ENCODE measurements around the gene UIMC1.
"Not testable (repeated sequence)": the region's sequence is repeated elsewhere in the genome, so short reads cannot be mapped to it uniquely, and the experiment has no call there.

The UIMC1 gene

GRCh38 chr5:177015156-177015555, 8.6 kb upstream of the UIMC1 start:
- H3K36me3 ChIP-seq (ENCODE audit: control insufficient read depth, insufficient read depth, low read length): no peaks in the 10 kb centered on the region
- DNase-seq: no peak

DNA sequence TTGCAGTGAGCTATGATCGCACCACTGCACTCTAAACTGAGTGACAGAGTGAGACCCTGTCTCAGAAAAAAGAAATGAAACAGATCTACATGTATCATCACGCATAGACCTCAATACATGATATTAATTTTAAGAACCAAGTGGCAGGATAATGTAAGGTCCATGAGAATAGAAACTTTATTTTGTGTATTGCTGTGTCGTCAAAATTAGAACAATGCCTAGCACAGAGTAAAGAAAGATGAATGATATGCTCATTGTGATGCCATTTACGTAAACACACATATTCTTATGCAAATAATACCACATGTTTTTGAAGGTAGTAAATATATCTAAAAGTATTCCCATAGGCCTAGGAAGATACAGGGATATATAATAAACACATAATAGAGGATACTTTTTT, 3.6 kb upstream of the UIMC1 start:
- no peaks in the 10 kb centered on the region for H3K27me3 ChIP-seq (replicated peaks; ENCODE audit: control insufficient read depth, insufficient read depth, low read length, poor library complexity, severe bottlenecking)
- H3K27ac ChIP-seq (ENCODE audit: insufficient read depth, low read length, poor library complexity, severe bottlenecking): no peak overlapping the region
- peaks cover 5% of the 10 kb centered on the region for H3K4me1 ChIP-seq (ENCODE audit: control insufficient read depth, insufficient read depth, low read length, poor library complexity, severe bottlenecking)
- H3K36me3 ChIP-seq (ENCODE audit: control insufficient read depth, insufficient read depth, low read length): no peaks in the 10 kb centered on the region
- no peak overlapping the region for H3K4me3 ChIP-seq (ENCODE audit: insufficient read depth, low read depth, low read length, poor library complexity, severe bottlenecking)
- no peak for DNase-seq
- H3K9me3 ChIP-seq (ENCODE audit: control insufficient read depth, low read length): no peaks in the 10 kb centered on the region

More at GRCh38 chr5:177015156-177015555, 8.6 kb upstream of the UIMC1 start:
- Histone ChIP-seq H3K4me1 (ENCODE audit: control insufficient read depth, insufficient read depth, low read length, poor library complexity, severe bottlenecking) (no peaks in the 10 kb centered on the region), H3K27me3 (replicated peaks; ENCODE audit: control insufficient read depth, insufficient read depth, low read length, poor library complexity, severe bottlenecking) (no peaks in the 10 kb centered on the region), H3K4me3 (ENCODE audit: insufficient read depth, low read depth, low read length, poor library complexity, severe bottlenecking) (no peak overlapping the region), H3K9me3 (ENCODE audit: control insufficient read depth, low read length) (no peaks in the 10 kb centered on the region), H3K27ac (ENCODE audit: insufficient read depth, low read length, poor library complexity, severe bottlenecking) (no peak overlapping the region)

GRCh38 chr5:177008716-177009115, 2.1 kb upstream of the UIMC1 start:
- DNase-seq: no peak
- Histone ChIP-seq H3K27ac (ENCODE audit: insufficient read depth, low read length, poor library complexity, severe bottlenecking) (no peak overlapping the region), H3K4me1 (ENCODE audit: control insufficient read depth, insufficient read depth, low read length, poor library complexity, severe bottlenecking) (peaks cover 16% of the 10 kb centered on the region), H3K27me3 (replicated peaks; ENCODE audit: control insufficient read depth, insufficient read depth, low read length, poor library complexity, severe bottlenecking) (no peaks in the 10 kb centered on the region), H3K4me3 (ENCODE audit: insufficient read depth, low read depth, low read length, poor library complexity, severe bottlenecking) (no peak overlapping the region), H3K9me3 (ENCODE audit: control insufficient read depth, low read length) (no peaks in the 10 kb centered on the region), H3K36me3 (ENCODE audit: control insufficient read depth, insufficient read depth, low read length) (no peaks in the 10 kb centered on the region)

DNA sequence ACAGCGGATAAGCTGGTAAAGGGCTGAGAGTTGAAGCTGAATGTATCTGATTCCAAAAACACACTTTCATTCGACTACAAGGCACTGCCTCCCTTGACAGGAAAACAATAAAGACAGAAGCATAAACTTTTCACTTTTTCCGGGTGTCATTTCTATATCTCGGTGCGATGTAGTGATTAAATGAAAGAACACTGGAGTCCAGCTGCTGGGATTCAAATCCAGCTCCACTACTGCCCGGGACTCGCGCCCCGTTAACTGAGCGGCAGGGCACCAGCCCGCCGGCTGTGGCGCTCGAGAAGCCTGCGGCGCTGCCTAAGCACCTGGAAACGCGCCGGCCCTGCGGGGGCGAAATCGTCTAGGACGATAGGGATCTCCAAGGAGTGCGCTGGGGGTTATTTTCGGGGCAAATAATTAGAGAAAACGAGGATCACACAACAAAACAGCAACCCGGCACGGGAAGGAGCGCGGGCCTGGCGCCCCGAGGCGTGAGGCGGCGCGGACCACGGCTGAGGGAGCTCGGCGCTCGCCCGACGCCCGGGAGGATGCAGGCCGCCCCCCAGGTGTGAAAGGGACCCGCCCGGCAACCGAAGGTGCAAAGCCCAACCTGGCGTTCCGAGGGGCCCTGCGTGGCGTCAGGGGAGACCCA, 837 bp downstream of the UIMC1 start:
- H3K9me3 ChIP-seq (ENCODE audit: control insufficient read depth, low read length): no peaks in the 10 kb centered on the region
- H3K4me1 ChIP-seq (ENCODE audit: control insufficient read depth, insufficient read depth, low read length, poor library complexity, severe bottlenecking): peaks cover 16% of the 10 kb centered on the region
- H3K4me3 ChIP-seq (ENCODE audit: insufficient read depth, low read depth, low read length, poor library complexity, severe bottlenecking): peak overlapping the region; percentile 98
- peak overlapping the region; percentile 86 for H3K27ac ChIP-seq (ENCODE audit: insufficient read depth, low read length, poor library complexity, severe bottlenecking)
- no peaks in the 10 kb centered on the region for H3K36me3 ChIP-seq (ENCODE audit: control insufficient read depth, insufficient read depth, low read length)
- H3K27me3 ChIP-seq (replicated peaks; ENCODE audit: control insufficient read depth, insufficient read depth, low read length, poor library complexity, severe bottlenecking): no peaks in the 10 kb centered on the region
- DNase-seq: peak; percentile 17 to 42 (median 39)

DNA sequence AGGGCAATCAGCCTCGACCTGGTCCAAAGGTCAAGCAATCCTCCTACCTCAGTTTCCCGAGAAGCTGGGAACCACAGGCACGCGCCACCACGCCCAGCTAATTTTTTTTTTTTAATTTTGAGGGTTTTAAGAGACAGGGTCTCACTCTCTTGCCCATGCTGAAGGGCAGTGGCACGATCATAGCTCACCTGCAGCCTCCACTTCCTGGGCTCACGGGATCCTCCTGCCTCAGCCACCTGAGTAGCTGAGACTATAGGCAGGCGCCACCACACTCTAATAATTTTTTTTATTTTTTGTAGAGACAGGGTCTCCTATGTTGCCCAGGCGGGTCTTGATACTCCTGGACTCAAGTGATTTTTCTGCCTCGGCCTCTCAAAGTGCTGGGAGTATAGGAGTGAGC, 1.6 kb downstream of the UIMC1 start:
- H3K27ac ChIP-seq (ENCODE audit: insufficient read depth, low read length, poor library complexity, severe bottlenecking): no peak overlapping the region
- H3K36me3 ChIP-seq (ENCODE audit: control insufficient read depth, insufficient read depth, low read length): no peaks in the 10 kb centered on the region
- no peaks in the 10 kb centered on the region for H3K27me3 ChIP-seq (replicated peaks; ENCODE audit: control insufficient read depth, insufficient read depth, low read length, poor library complexity, severe bottlenecking)
- DNase-seq: no peak
- no peaks in the 10 kb centered on the region for H3K9me3 ChIP-seq (ENCODE audit: control insufficient read depth, low read length)
- no peak overlapping the region for H3K4me3 ChIP-seq (ENCODE audit: insufficient read depth, low read depth, low read length, poor library complexity, severe bottlenecking)
- H3K4me1 ChIP-seq (ENCODE audit: control insufficient read depth, insufficient read depth, low read length, poor library complexity, severe bottlenecking): peaks cover 16% of the 10 kb centered on the region

DNA sequence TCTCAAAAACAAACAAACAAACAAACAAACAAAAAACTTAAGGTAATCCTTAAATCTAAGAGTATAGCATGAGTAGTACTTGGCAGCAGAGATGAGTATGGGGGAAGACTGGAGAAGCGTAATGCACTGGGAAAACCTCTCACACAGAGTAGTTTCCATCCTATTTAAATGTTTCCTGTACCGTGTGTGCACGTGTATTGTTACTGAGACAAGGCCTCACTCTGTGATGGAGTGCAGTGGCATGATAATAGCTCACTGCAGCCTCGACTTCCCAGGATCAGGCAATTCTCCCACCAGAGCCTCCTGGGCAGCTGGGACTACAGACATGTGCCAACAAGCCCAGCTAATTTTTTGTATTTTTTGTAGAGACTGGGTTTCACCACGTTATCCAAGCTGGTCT, 2.9 kb downstream of the UIMC1 start:
- H3K27me3 ChIP-seq (replicated peaks; ENCODE audit: control insufficient read depth, insufficient read depth, low read length, poor library complexity, severe bottlenecking): no peaks in the 10 kb centered on the region
- H3K9me3 ChIP-seq (ENCODE audit: control insufficient read depth, low read length): no peaks in the 10 kb centered on the region
- no peak for DNase-seq
- H3K27ac ChIP-seq (ENCODE audit: insufficient read depth, low read length, poor library complexity, severe bottlenecking): no peak overlapping the region
- no peaks in the 10 kb centered on the region for H3K36me3 ChIP-seq (ENCODE audit: control insufficient read depth, insufficient read depth, low read length)
- peaks cover 16% of the 10 kb centered on the region for H3K4me1 ChIP-seq (ENCODE audit: control insufficient read depth, insufficient read depth, low read length, poor library complexity, severe bottlenecking)
- H3K4me3 ChIP-seq (ENCODE audit: insufficient read depth, low read depth, low read length, poor library complexity, severe bottlenecking): no peak overlapping the region

GRCh38 chr5:176999526-176999925, 7.1 kb downstream of the UIMC1 start:
- DNase-seq: not testable (repeated sequence)
- peaks cover 16% of the 10 kb centered on the region for H3K4me1 ChIP-seq (ENCODE audit: control insufficient read depth, insufficient read depth, low read length, poor library complexity, severe bottlenecking)

DNA sequence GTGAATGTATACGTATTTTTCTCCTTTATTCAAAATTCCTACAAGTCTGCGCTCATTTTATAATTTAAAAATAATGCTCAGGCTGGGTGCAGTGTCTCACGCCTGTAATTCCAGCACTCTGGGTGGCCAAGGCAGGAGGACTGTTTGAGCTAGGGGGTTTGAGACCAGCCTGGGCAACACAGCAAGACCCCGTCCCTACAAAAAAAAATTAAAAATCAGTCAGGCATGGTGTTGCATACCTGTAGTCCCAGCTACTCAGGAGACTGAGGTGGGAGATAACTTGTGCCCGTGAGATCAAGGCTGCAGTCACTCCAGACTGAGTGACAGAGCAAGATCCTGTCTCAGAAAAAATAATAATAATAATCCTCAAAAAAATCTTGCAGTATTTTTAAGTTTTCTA, 7.8 kb downstream of the UIMC1 start:
- H3K4me3 ChIP-seq (ENCODE audit: insufficient read depth, low read depth, low read length, poor library complexity, severe bottlenecking): no peak overlapping the region
- no peaks in the 10 kb centered on the region for H3K36me3 ChIP-seq (ENCODE audit: control insufficient read depth, insufficient read depth, low read length)
- no peak for DNase-seq
- no peaks in the 10 kb centered on the region for H3K9me3 ChIP-seq (ENCODE audit: control insufficient read depth, low read length)
- H3K4me1 ChIP-seq (ENCODE audit: control insufficient read depth, insufficient read depth, low read length, poor library complexity, severe bottlenecking): peaks cover 12% of the 10 kb centered on the region
- no peak overlapping the region for H3K27ac ChIP-seq (ENCODE audit: insufficient read depth, low read length, poor library complexity, severe bottlenecking)
- no peaks in the 10 kb centered on the region for H3K27me3 ChIP-seq (replicated peaks; ENCODE audit: control insufficient read depth, insufficient read depth, low read length, poor library complexity, severe bottlenecking)

More at GRCh38 chr5:176999526-176999925, 7.1 kb downstream of the UIMC1 start:
- H3K36me3 ChIP-seq (ENCODE audit: control insufficient read depth, insufficient read depth, low read length); H3K27me3 ChIP-seq (replicated peaks; ENCODE audit: control insufficient read depth, insufficient read depth, low read length, poor library complexity, severe bottlenecking); H3K4me3 ChIP-seq (ENCODE audit: insufficient read depth, low read depth, low read length, poor library complexity, severe bottlenecking); H3K27ac ChIP-seq (ENCODE audit: insufficient read depth, low read length, poor library complexity, severe bottlenecking); H3K9me3 ChIP-seq (ENCODE audit: control insufficient read depth, low read length): not testable (repeated sequence)

DNA sequence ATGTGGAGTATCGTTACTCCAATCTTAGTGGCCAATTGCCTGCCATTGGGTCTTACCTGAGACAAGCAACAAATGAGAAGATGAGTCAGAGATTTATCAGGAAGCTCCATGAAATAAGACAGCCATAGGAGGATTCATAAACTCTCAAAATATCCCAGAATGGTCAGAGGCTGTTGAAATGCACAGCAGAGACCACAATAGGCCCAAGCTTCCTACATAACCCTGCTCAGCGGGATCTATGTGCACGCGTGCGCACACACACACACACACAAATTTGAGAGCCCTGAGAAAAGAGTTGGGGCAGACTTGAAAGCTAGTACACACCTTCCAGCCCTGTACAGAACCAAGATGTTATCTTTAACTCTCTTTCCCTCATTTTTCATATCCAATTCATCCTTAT, 9.8 kb downstream of the UIMC1 start:
- no peak for DNase-seq
- H3K4me3 ChIP-seq (ENCODE audit: insufficient read depth, low read depth, low read length, poor library complexity, severe bottlenecking): no peak overlapping the region
- H3K9me3 ChIP-seq (ENCODE audit: control insufficient read depth, low read length): no peaks in the 10 kb centered on the region
- no peaks in the 10 kb centered on the region for H3K27me3 ChIP-seq (replicated peaks; ENCODE audit: control insufficient read depth, insufficient read depth, low read length, poor library complexity, severe bottlenecking)
- no peak overlapping the region for H3K27ac ChIP-seq (ENCODE audit: insufficient read depth, low read length, poor library complexity, severe bottlenecking)
- peaks cover 12% of the 10 kb centered on the region for H3K4me1 ChIP-seq (ENCODE audit: control insufficient read depth, insufficient read depth, low read length, poor library complexity, severe bottlenecking)
- H3K36me3 ChIP-seq (ENCODE audit: control insufficient read depth, insufficient read depth, low read length): no peaks in the 10 kb centered on the region

DNA sequence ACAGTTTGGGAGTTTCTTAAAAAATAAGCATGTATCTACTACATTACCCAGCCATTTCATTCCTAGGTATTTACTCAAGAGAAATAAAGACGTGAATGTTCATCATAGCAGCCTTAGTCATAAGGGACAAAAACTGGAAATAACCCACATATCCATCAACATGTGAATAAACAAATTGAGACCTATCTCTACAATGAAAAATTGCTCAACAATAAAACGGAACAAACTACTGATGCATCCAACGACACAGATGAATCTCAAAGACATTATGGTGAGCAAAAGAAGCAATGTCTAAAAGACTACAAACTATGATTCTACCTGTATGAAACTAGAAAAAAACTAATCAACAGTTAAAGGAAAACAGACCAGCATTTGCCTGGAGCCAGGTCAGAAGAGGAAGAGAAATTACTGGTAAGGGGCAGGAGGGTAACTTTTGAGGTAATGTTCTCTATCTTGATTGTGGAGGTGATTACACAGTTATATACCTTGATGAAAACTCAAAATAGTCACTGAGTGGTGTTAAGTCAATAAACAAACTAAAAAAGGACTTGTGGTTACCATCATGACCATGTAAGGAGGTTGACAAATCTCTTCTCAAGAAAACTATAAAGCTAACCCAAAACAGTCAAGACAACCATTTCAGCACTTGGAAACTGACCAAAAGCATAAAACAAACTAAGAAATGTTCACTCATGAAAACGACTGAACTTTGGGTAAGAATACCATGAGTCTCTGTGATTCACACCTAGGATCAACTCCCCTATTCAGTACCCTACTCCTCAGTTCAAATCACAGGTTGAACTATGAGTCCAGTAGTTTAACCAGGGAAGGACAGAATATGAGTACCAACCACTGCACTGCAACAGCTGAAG, 10.4 kb downstream of the UIMC1 start:
- H3K27ac ChIP-seq (ENCODE audit: insufficient read depth, low read length, poor library complexity, severe bottlenecking): no peak overlapping the region
- H3K27me3 ChIP-seq (replicated peaks; ENCODE audit: control insufficient read depth, insufficient read depth, low read length, poor library complexity, severe bottlenecking): no peaks in the 10 kb centered on the region
- no peaks in the 10 kb centered on the region for H3K36me3 ChIP-seq (ENCODE audit: control insufficient read depth, insufficient read depth, low read length)
- DNase-seq: no peak
- H3K9me3 ChIP-seq (ENCODE audit: control insufficient read depth, low read length): no peaks in the 10 kb centered on the region
- H3K4me1 ChIP-seq (ENCODE audit: control insufficient read depth, insufficient read depth, low read length, poor library complexity, severe bottlenecking): peaks cover 12% of the 10 kb centered on the region
- no peak overlapping the region for H3K4me3 ChIP-seq (ENCODE audit: insufficient read depth, low read depth, low read length, poor library complexity, severe bottlenecking)
